Osteoblast (primary cell): ENCODE results near the gene SPATA21. TPM values are rescaled to one million over a fixed set of nuclear protein-coding genes. Genes with fewer than 3 reads are reported as not detected.

Experiments used
- DNase-seq: peaks from one replicate; pipeline ENCODE4 v3.0.0; 2011; ENCODE audit warnings: low spot score, mixed read lengths; ENCODE audit not compliant: insufficient read length; ENCODE audit errors: missing footprints
- H2AFZ ChIP-seq: 2 replicates; pipeline ENCODE4 v1.6.0; 2011; ENCODE audit warnings: mild to moderate bottlenecking, low read length
- H3K27ac ChIP-seq: 2 replicates; pipeline ENCODE4 v1.5.1; 2011; ENCODE audit warnings: mild to moderate bottlenecking, low read depth, low read length, moderate library complexity
- H3K27me3 ChIP-seq: 2 replicates; pipeline ENCODE4 v1.6.0; 2012; ENCODE audit warnings: mild to moderate bottlenecking, control low read depth, inconsistent platforms, low read length, moderate library complexity; ENCODE audit not compliant: insufficient read depth
- H3K36me3 ChIP-seq: 2 replicates; pipeline ENCODE4 v1.5.1; 2011; ENCODE audit warnings: mild to moderate bottlenecking, low read length, control low read depth, moderate library complexity; ENCODE audit not compliant: insufficient read depth
- H3K4me1 ChIP-seq: 2 replicates; pipeline ENCODE4 v1.5.1; 2011; ENCODE audit warnings: mild to moderate bottlenecking, low read length, control low read depth, moderate library complexity; ENCODE audit not compliant: insufficient read depth
- H3K4me2 ChIP-seq: 2 replicates; pipeline ENCODE4 v1.6.0; 2011; ENCODE audit warnings: mild to moderate bottlenecking, low read length; ENCODE audit not compliant: insufficient read depth
- H3K4me3 ChIP-seq: fragments of 200-600 bp; sonication (generic); 3 replicates; pipeline ENCODE4 v1.5.1; 2012; ENCODE audit warnings: mild to moderate bottlenecking, low read length, inconsistent platforms; ENCODE audit not compliant: insufficient read depth
- H3K79me2 ChIP-seq: 2 replicates; pipeline ENCODE4 v1.6.0; 2012; ENCODE audit warnings: mild to moderate bottlenecking, low read length, control low read depth, inconsistent platforms; ENCODE audit not compliant: insufficient read depth
- H3K9me3 ChIP-seq: 2 replicates; pipeline ENCODE4 v1.5.1; 2011; ENCODE audit warnings: low read depth, low read length, control low read depth
- H4K20me1 ChIP-seq: 2 replicates; pipeline ENCODE4 v1.6.0; 2012; ENCODE audit warnings: mild to moderate bottlenecking, low read length, control low read depth; ENCODE audit not compliant: insufficient read depth
- CTCF ChIP-seq: IDR thresholded peaks from 2 replicates; pipeline ENCODE4 v1.5.1; 2011; ENCODE audit warnings: mild to moderate bottlenecking, low read depth, low read length, moderate library complexity; ENCODE audit errors: extremely low read depth
- total RNA-seq: library from RNA; depleted of rRNA; stranded (reverse); fragments of >200 nt; gene quantifications from 2 replicates; pipeline ENCODE4 v1.2.3, GENCODE V29; 2012

SPATA21 gene
- total RNA-seq, 1 donor = not detected

GRCh38 chr1:16385659-16386453 is 51.4 kb downstream of the SPATA21 start:
- H3K36me3 ChIP-seq = no peaks in the 10 kb centered on the region
- H3K4me1 ChIP-seq = peaks cover 46% of the 10 kb centered on the region
- no peak for TF ChIP-seq CTCF
- H3K9me3 ChIP-seq = no peaks in the 10 kb centered on the region
- DNase-seq = no peak
- no peaks in the 10 kb centered on the region for H3K27me3 ChIP-seq
- no peak overlapping the region for H2AFZ ChIP-seq
- peak overlapping the region; percentile 97 for H3K4me2 ChIP-seq
- peaks cover 67% of the 10 kb centered on the region for H4K20me1 ChIP-seq
- H3K4me3 ChIP-seq = no peak overlapping the region
- peak overlapping the region; percentile 84 for H3K27ac ChIP-seq
- H3K79me2 ChIP-seq = peaks cover 87% of the 10 kb centered on the region

GRCh38 chr1:16383888-16384287 is 53.3 kb downstream of the SPATA21 start:
- H3K79me2 ChIP-seq = peaks cover 90% of the 10 kb centered on the region
- TF ChIP-seq CTCF = no peak
- no peaks in the 10 kb centered on the region for H3K36me3 ChIP-seq
- no peak overlapping the region for H3K4me2 ChIP-seq
- peak overlapping the region; percentile 84 for H3K27ac ChIP-seq
- H3K4me1 ChIP-seq = peaks cover 46% of the 10 kb centered on the region
- H3K4me3 ChIP-seq = no peak overlapping the region
- no peaks in the 10 kb centered on the region for H3K9me3 ChIP-seq
- H3K27me3 ChIP-seq = no peaks in the 10 kb centered on the region
- DNase-seq = peak; percentile 5
- no peak overlapping the region for H2AFZ ChIP-seq
- peaks cover 63% of the 10 kb centered on the region for H4K20me1 ChIP-seq

DNA sequence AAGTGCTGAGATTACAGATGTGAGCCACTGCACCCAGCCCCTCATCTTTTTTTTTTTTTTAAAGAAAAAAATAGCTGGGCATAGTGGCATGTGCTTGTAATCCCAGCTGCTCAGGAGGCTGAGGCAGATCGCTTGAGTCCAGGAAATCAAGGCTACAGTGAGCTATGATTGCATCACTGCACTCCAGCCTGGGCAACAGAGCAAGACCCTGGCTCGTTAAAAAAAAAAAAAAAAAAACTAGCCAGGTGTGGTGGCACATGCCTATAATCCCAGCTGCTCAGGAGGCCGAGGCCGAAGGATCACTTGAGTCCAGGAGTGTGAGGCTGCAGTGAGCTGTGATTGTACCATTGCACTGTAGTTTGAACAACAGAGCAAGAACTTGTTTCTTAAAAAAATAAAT is 56.4 kb downstream of the SPATA21 start:
- no peak for TF ChIP-seq CTCF
- no peak overlapping the region for H3K4me2 ChIP-seq
- H3K27me3 ChIP-seq = no peaks in the 10 kb centered on the region
- H3K27ac ChIP-seq = no peak overlapping the region
- peaks cover 24% of the 10 kb centered on the region for H3K4me1 ChIP-seq
- peaks cover 54% of the 10 kb centered on the region for H4K20me1 ChIP-seq
- H3K4me3 ChIP-seq = no peak overlapping the region
- H3K9me3 ChIP-seq = no peaks in the 10 kb centered on the region
- peaks cover 98% of the 10 kb centered on the region for H3K79me2 ChIP-seq
- no peak overlapping the region for H2AFZ ChIP-seq
- no peaks in the 10 kb centered on the region for H3K36me3 ChIP-seq
- DNase-seq = no peak

- Histone ChIP-seq H3K4me3 (no peak overlapping the region), H3K9me3 (no peaks in the 10 kb centered on the region), H4K20me1 (peaks cover 52% of the 10 kb centered on the region), H3K4me1 (peaks cover 12% of the 10 kb centered on the region), H3K27me3 (no peaks in the 10 kb centered on the region), H2AFZ (no peak overlapping the region), H3K27ac (no peak overlapping the region), H3K79me2 (peaks cover 99% of the 10 kb centered on the region), H3K36me3 (no peaks in the 10 kb centered on the region), H3K4me2 (no peak overlapping the region)
- TF ChIP-seq CTCF = no peak
- DNase-seq = no peak
Observed at GRCh38 chr1:16378443-16378842, 58.8 kb downstream of the SPATA21 start.
